Measurements from ENCODE around the gene LYRM7. TPM values are rescaled to one million over a fixed set of nuclear protein-coding genes. Genes with fewer than 3 reads are reported as not detected.
"Not testable (repeated sequence)": the region's sequence is repeated elsewhere in the genome, so short reads cannot be mapped to it uniquely, and the experiment has no call there.

Gene LYRM7
- 6.6 and 8.1 TPM in 2 replicates for total RNA-seq

DNA sequence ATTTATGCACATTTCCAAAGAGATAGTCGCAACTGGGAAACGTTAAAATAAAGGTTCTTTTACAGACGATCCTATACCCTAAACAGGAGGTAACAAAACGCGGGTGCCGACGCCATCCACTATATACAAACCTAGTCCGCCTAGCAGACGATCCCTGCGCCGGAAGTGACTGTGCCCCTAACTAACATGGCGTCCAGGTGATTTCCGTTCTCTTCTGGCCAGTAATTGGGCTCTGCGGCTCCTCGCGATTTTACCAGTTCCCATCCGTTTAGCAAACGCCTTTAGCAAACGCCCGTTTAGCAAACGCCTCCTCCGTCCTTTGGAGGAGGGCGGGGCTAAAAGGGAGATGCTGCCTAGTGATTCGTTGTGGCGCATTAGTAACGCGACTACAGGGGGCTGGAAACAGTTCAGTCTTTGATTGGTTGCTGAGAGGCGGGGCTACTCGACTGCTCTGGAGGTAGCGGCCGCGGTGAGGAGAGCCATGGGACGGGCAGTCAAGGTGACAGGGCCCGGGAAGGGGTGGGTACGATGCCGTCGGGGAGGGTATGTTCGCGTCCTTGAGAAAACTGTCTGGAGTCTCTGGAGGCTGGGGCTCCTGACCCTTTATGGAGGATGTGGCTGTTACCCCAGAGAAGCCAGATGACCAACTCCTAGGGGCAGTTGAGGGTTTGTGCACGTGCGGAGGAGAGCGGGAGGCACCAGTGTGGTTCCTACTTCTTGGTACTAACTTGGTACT lies at the start of gene LYRM7:
Gene LYRM7 (plus strand): TSS at position 405 of the 736 bp plus-strand sequence. CDS start 77 bp downstream, at position 482.
- H3K27me3 ChIP-seq (ENCODE audit: control insufficient read depth, insufficient read depth, low read length), result no peaks in the 10 kb centered on the region
- no peaks in the 10 kb centered on the region for H3K36me3 ChIP-seq (ENCODE audit: control insufficient read depth, insufficient read depth, low read length)
- H3K4me3 ChIP-seq (ENCODE audit: low read depth, low read length), result peak within 1 kb of the TSS; percentile 79
- no peak for FAIRE-seq
- DNase-seq (ENCODE audit: low read depth), result peak; percentile 99
- TF ChIP-seq CTCF (IDR thresholded peaks at IDR 0.05; ENCODE audit: insufficient read depth, low read length, severe bottlenecking), result no peak

DNA sequence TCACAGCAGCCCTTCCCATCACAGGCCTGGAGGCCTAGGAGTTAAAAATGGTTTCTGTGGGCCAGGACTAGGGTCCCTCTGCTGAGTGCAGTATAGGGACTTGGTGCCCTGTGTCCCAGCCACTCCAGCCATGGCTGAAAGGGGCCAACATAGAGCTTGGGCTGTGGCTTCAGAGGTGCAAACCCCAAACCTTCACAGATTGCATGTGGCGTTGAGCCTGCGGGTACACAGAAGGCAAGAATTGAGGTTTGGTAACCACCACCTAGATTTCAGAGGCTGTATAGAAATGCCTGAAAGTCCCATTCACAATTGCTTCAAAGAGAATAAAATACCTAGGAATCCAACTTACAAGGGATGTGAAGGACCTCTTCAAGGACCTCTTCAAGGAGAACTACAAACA lies 43.5 kb upstream of the LYRM7 start:
- H3K27me3 ChIP-seq (ENCODE audit: control insufficient read depth, insufficient read depth, low read length); FAIRE-seq; H3K36me3 ChIP-seq (ENCODE audit: control insufficient read depth, insufficient read depth, low read length); DNase-seq (ENCODE audit: low read depth); H3K4me3 ChIP-seq (ENCODE audit: low read depth, low read length): not testable (repeated sequence)

- H3K27me3 ChIP-seq (ENCODE audit: control insufficient read depth, insufficient read depth, low read length), result no peaks in the 10 kb centered on the region
- DNase-seq (ENCODE audit: low read depth) (no peak), FAIRE-seq (no peak)
- no peak for TF ChIP-seq CTCF (IDR thresholded peaks at IDR 0.05; ENCODE audit: insufficient read depth, low read length, severe bottlenecking)
- no peak overlapping the region for H3K4me3 ChIP-seq (ENCODE audit: low read depth, low read length)
- H3K36me3 ChIP-seq (ENCODE audit: control insufficient read depth, insufficient read depth, low read length), result no peaks in the 10 kb centered on the region
Observed at GRCh38 chr5:131129306-131129705, 41.4 kb upstream of the LYRM7 start.

GRCh38 chr5:131133091-131133490 lies 37.7 kb upstream of the LYRM7 start:
- not testable (repeated sequence) for H3K27me3 ChIP-seq (ENCODE audit: control insufficient read depth, insufficient read depth, low read length); H3K4me3 ChIP-seq (ENCODE audit: low read depth, low read length); FAIRE-seq; H3K36me3 ChIP-seq (ENCODE audit: control insufficient read depth, insufficient read depth, low read length); DNase-seq (ENCODE audit: low read depth)

DNA sequence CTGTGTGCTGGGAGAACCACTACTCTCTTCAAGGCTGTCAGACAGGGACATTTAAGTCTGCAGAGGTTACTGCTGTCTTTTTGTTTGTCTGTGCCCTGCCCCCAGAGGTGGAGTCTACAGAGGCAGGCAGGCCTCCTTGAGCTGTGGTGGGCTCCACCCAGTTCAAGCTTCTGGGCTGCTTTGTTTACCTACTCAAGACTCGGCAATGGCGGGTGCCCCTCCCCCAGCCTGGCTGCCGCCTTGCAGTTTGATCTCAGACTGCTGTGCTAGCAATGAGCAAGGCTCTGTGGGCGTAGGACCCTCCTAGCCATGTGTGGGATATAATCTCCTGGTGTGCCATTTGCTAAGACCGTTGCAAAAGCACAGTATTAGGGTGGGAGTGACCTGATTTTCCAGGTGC lies 32.3 kb upstream of the LYRM7 start:
- not testable (repeated sequence) for H3K27me3 ChIP-seq (ENCODE audit: control insufficient read depth, insufficient read depth, low read length); DNase-seq (ENCODE audit: low read depth); H3K4me3 ChIP-seq (ENCODE audit: low read depth, low read length); H3K36me3 ChIP-seq (ENCODE audit: control insufficient read depth, insufficient read depth, low read length); FAIRE-seq

DNA sequence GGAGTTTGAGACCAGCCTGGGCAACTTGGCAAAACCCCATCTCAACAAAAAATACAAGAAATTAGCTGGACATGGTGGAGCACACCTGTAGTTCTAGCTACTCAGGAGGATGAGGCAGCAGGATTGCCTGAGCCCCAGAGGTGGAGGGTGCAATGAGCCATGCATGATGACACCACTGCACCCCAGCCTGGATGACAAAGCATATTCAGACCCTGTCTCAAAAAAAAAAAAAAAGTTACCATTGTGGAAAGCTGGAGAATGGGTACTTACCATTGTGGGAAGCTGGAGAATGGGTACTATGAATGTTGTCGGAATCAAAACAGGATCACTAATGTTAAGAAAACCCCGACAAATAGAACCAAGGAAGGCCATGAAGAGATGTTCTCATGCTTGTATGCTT lies 31.4 kb upstream of the LYRM7 start:
- H3K4me3 ChIP-seq (ENCODE audit: low read depth, low read length), result no peak overlapping the region
- TF ChIP-seq CTCF (IDR thresholded peaks at IDR 0.05; ENCODE audit: insufficient read depth, low read length, severe bottlenecking), result no peak
- H3K36me3 ChIP-seq (ENCODE audit: control insufficient read depth, insufficient read depth, low read length), result no peaks in the 10 kb centered on the region
- FAIRE-seq, result no peak
- no peaks in the 10 kb centered on the region for H3K27me3 ChIP-seq (ENCODE audit: control insufficient read depth, insufficient read depth, low read length)
- DNase-seq (ENCODE audit: low read depth), result no peak

DNA sequence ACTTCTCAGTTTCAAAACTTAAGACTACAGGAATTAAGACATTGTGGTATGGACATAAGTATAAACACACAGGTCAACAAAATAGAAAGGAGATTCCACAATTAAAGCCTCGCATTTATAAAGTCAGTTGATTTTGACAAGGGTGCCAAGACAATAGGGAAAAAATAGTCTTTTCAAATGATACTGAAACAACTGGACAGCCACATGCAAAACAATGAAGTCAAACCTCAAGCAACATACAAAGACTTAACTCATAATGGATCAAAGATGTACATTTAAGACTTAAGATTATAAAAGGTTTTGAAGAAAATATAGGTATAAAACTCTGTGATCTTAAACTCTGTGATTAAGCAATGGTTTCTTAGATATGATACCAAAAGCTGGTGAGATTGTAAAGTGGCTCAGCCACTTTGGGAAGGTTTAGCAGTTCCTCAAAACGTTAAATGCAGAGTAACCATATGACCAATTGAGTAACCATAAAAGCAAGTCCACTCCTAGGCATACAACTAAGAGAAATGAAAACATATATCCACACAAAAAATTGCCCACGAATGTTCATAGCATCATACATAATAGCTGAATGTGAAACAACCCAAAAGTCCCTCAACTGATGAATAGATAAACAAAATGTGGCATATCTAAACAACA lies 27.6 kb upstream of the LYRM7 start:
- DNase-seq (ENCODE audit: low read depth), result no peak
- no peak for FAIRE-seq
- TF ChIP-seq CTCF (IDR thresholded peaks at IDR 0.05; ENCODE audit: insufficient read depth, low read length, severe bottlenecking), result no peak
- H3K36me3 ChIP-seq (ENCODE audit: control insufficient read depth, insufficient read depth, low read length), result no peaks in the 10 kb centered on the region
- no peak overlapping the region for H3K4me3 ChIP-seq (ENCODE audit: low read depth, low read length)
- H3K27me3 ChIP-seq (ENCODE audit: control insufficient read depth, insufficient read depth, low read length), result no peaks in the 10 kb centered on the region
